GM23338 (cell line): ENCODE results near the gene PLBD2.

Experiments used
- CREB1 ChIP-seq: fragments of 250-450 bp; sonication (Bioruptor Pico); IDR thresholded peaks from 2 replicates; pipeline ENCODE4 v1.5.0; 2020; ENCODE audit warnings: low read depth, mild to moderate bottlenecking, moderate library complexity
- EZH2 ChIP-seq: fragments of 200-600 bp; sonication (generic); IDR thresholded peaks from one replicate; pipeline ENCODE4 v1.8.0; 2017; ENCODE audit warnings: antibody characterized with exemption, mild to moderate bottlenecking, low read depth; ENCODE audit not compliant: unreplicated experiment
- EZH2phosphoT487 ChIP-seq: fragments of 200-600 bp; sonication (generic); IDR thresholded peaks from one replicate; pipeline ENCODE4 v1.8.1; 2018; ENCODE audit warnings: antibody characterized with exemption; ENCODE audit not compliant: unreplicated experiment
- JUNB ChIP-seq: IDR thresholded peaks from one replicate; pipeline ENCODE4 v1.6.1; 2016; ENCODE audit warnings: antibody characterized with exemption; ENCODE audit not compliant: unreplicated experiment
- NANOG ChIP-seq: IDR thresholded peaks from 2 replicates; pipeline ENCODE4 v1.6.1; 2016; ENCODE audit warnings: antibody characterized with exemption, borderline replicate concordance
- POLR2AphosphoS5 ChIP-seq: IDR thresholded peaks from 2 replicates; pipeline ENCODE4 v1.6.1; 2016; ENCODE audit warnings: antibody characterized with exemption, low read depth
- STAT1 ChIP-seq: IDR thresholded peaks from one replicate; pipeline ENCODE4 v1.6.1; 2016; ENCODE audit warnings: antibody characterized with exemption; ENCODE audit not compliant: unreplicated experiment
- ZNF331 ChIP-seq: fragments of 250-450 bp; sonication (Bioruptor Pico); IDR thresholded peaks from 2 replicates; pipeline ENCODE4 v1.5.0; 2020; ENCODE audit warnings: low read depth, mild to moderate bottlenecking, moderate library complexity
- TF ChIP-seq, protein P1 (sequence below), 2 experiments: fragments of 200-600 bp in 1 of 2; sonication (generic) in 1 of 2; conservative IDR thresholded peaks; 2 replicates each; pipeline versions ENCODE4 v1.5.1 to v1.6.1; 2016 to 2017; ENCODE audit warnings: antibody characterized with exemption in 2 of 2, low read depth in 2 of 2, mild to moderate bottlenecking in 2 of 2, moderate library complexity in 1 of 2
- TF ChIP-seq, protein P2 (sequence below): IDR thresholded peaks from one replicate; pipeline ENCODE4 v1.6.1; 2018; ENCODE audit warnings: antibody characterized with exemption; ENCODE audit not compliant: unreplicated experiment
- TF ChIP-seq, protein P3 (sequence below): IDR thresholded peaks from 2 replicates; pipeline ENCODE4 v1.6.1; 2016; ENCODE audit warnings: antibody characterized with exemption
- TF ChIP-seq, protein P4 (sequence below): fragments of 250-450 bp; sonication (Bioruptor Pico); IDR thresholded peaks from 2 replicates; pipeline ENCODE4 v1.5.0; 2020; ENCODE audit warnings: mild to moderate bottlenecking, moderate library complexity

DNA sequence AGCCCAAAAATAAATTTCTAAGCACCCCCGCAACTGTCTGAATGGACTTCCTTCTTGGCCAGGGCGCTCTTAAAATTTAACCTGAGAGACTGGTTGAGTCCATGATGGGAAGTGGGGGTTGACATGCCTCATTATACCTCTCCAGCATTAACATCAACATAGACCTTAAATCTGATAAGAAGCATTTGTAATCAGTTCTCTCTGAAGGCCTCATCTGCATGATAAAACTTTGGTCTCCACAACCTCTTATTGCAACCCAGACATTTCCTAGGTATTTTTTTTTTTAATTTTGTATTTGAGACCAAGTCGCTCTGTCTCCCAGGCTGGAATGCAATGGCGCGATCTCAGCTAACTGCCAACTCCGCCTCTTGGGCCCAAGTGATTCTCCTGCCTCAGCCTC lies 13.1 kb upstream of the PLBD2 start:
- TF ChIP-seq POLR2AphosphoS5 (no peak), CREB1 (CRISPR knock-in tag) (no peak), EZH2 (no peak), JUNB (no peak), EZH2phosphoT487 (no peak), NANOG (no peak), ZNF331 (CRISPR knock-in tag) (no peak), STAT1 (no peak)
- TF ChIP-seq, protein P1, sequence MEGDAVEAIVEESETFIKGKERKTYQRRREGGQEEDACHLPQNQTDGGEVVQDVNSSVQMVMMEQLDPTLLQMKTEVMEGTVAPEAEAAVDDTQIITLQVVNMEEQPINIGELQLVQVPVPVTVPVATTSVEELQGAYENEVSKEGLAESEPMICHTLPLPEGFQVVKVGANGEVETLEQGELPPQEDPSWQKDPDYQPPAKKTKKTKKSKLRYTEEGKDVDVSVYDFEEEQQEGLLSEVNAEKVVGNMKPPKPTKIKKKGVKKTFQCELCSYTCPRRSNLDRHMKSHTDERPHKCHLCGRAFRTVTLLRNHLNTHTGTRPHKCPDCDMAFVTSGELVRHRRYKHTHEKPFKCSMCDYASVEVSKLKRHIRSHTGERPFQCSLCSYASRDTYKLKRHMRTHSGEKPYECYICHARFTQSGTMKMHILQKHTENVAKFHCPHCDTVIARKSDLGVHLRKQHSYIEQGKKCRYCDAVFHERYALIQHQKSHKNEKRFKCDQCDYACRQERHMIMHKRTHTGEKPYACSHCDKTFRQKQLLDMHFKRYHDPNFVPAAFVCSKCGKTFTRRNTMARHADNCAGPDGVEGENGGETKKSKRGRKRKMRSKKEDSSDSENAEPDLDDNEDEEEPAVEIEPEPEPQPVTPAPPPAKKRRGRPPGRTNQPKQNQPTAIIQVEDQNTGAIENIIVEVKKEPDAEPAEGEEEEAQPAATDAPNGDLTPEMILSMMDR (conservative IDR thresholded peaks at IDR 0.05; ENCODE audit: low read depth in 2 of 2): no peak
- TF ChIP-seq, protein P2, sequence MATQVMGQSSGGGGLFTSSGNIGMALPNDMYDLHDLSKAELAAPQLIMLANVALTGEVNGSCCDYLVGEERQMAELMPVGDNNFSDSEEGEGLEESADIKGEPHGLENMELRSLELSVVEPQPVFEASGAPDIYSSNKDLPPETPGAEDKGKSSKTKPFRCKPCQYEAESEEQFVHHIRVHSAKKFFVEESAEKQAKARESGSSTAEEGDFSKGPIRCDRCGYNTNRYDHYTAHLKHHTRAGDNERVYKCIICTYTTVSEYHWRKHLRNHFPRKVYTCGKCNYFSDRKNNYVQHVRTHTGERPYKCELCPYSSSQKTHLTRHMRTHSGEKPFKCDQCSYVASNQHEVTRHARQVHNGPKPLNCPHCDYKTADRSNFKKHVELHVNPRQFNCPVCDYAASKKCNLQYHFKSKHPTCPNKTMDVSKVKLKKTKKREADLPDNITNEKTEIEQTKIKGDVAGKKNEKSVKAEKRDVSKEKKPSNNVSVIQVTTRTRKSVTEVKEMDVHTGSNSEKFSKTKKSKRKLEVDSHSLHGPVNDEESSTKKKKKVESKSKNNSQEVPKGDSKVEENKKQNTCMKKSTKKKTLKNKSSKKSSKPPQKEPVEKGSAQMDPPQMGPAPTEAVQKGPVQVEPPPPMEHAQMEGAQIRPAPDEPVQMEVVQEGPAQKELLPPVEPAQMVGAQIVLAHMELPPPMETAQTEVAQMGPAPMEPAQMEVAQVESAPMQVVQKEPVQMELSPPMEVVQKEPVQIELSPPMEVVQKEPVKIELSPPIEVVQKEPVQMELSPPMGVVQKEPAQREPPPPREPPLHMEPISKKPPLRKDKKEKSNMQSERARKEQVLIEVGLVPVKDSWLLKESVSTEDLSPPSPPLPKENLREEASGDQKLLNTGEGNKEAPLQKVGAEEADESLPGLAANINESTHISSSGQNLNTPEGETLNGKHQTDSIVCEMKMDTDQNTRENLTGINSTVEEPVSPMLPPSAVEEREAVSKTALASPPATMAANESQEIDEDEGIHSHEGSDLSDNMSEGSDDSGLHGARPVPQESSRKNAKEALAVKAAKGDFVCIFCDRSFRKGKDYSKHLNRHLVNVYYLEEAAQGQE: no peak
- TF ChIP-seq, protein P3, sequence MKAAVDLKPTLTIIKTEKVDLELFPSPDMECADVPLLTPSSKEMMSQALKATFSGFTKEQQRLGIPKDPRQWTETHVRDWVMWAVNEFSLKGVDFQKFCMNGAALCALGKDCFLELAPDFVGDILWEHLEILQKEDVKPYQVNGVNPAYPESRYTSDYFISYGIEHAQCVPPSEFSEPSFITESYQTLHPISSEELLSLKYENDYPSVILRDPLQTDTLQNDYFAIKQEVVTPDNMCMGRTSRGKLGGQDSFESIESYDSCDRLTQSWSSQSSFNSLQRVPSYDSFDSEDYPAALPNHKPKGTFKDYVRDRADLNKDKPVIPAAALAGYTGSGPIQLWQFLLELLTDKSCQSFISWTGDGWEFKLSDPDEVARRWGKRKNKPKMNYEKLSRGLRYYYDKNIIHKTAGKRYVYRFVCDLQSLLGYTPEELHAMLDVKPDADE: no peak
- TF ChIP-seq, protein P4, sequence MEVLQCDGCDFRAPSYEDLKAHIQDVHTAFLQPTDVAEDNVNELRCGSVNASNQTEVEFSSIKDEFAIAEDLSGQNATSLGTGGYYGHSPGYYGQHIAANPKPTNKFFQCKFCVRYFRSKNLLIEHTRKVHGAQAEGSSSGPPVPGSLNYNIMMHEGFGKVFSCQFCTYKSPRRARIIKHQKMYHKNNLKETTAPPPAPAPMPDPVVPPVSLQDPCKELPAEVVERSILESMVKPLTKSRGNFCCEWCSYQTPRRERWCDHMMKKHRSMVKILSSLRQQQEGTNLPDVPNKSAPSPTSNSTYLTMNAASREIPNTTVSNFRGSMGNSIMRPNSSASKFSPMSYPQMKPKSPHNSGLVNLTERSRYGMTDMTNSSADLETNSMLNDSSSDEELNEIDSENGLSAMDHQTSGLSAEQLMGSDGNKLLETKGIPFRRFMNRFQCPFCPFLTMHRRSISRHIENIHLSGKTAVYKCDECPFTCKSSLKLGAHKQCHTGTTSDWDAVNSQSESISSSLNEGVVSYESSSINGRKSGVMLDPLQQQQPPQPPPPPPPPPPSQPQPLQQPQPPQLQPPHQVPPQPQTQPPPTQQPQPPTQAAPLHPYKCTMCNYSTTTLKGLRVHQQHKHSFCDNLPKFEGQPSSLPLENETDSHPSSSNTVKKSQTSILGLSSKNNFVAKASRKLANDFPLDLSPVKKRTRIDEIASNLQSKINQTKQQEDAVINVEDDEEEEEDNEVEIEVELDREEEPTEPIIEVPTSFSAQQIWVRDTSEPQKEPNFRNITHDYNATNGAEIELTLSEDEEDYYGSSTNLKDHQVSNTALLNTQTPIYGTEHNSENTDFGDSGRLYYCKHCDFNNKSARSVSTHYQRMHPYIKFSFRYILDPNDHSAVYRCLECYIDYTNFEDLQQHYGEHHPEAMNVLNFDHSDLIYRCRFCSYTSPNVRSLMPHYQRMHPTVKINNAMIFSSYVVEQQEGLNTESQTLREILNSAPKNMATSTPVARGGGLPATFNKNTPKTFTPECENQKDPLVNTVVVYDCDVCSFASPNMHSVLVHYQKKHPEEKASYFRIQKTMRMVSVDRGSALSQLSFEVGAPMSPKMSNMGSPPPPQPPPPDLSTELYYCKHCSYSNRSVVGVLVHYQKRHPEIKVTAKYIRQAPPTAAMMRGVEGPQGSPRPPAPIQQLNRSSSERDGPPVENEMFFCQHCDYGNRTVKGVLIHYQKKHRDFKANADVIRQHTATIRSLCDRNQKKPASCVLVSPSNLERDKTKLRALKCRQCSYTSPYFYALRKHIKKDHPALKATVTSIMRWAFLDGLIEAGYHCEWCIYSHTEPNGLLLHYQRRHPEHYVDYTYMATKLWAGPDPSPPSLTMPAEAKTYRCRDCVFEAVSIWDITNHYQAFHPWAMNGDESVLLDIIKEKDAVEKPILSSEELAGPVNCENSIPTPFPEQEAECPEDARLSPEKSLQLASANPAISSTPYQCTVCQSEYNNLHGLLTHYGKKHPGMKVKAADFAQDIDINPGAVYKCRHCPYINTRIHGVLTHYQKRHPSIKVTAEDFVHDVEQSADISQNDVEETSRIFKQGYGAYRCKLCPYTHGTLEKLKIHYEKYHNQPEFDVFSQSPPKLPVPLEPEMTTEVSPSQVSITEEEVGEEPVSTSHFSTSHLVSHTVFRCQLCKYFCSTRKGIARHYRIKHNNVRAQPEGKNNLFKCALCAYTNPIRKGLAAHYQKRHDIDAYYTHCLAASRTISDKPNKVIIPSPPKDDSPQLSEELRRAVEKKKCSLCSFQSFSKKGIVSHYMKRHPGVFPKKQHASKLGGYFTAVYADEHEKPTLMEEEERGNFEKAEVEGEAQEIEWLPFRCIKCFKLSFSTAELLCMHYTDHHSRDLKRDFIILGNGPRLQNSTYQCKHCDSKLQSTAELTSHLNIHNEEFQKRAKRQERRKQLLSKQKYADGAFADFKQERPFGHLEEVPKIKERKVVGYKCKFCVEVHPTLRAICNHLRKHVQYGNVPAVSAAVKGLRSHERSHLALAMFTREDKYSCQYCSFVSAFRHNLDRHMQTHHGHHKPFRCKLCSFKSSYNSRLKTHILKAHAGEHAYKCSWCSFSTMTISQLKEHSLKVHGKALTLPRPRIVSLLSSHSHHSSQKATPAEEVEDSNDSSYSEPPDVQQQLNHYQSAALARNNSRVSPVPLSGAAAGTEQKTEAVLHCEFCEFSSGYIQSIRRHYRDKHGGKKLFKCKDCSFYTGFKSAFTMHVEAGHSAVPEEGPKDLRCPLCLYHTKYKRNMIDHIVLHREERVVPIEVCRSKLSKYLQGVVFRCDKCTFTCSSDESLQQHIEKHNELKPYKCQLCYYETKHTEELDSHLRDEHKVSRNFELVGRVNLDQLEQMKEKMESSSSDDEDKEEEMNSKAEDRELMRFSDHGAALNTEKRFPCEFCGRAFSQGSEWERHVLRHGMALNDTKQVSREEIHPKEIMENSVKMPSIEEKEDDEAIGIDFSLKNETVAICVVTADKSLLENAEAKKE (CRISPR knock-in tag): no peak
